Hepatocyte (in vitro differentiated cells): ENCODE measurements around the gene MARCOL. TPM values are rescaled to one million over a fixed set of nuclear protein-coding genes. Genes with fewer than 3 reads are reported as not detected.

Experiments used
- DNase-seq: peaks from one replicate; pipeline ENCODE4 v3.0.0-alpha.2; 2016; ENCODE audit warnings: low spot score
- H2AFZ ChIP-seq: fragments of 200-600 bp; sonication (generic); 2 replicates; pipeline ENCODE4 v1.6.0; 2016; ENCODE audit warnings: antibody characterized with exemption, mild to moderate bottlenecking
- H3K27ac ChIP-seq: fragments of 200-600 bp; sonication (generic); 2 replicates; pipeline ENCODE4 v1.5.1; 2016; ENCODE audit warnings: mild to moderate bottlenecking
- H3K27me3 ChIP-seq: fragments of 200-600 bp; sonication (generic); 2 replicates; pipeline ENCODE4 v1.6.1; 2016
- H3K36me3 ChIP-seq: fragments of 200-600 bp; sonication (generic); replicated peaks from 2 replicates; pipeline ENCODE4 v1.5.1; 2016; ENCODE audit warnings: low read depth; ENCODE audit not compliant: insufficient read depth
- H3K4me1 ChIP-seq: fragments of 200-600 bp; sonication (generic); 2 replicates; pipeline ENCODE4 v1.5.1; 2016; ENCODE audit warnings: mild to moderate bottlenecking, moderate library complexity; ENCODE audit not compliant: insufficient read depth
- H3K4me2 ChIP-seq: fragments of 200-600 bp; sonication (generic); 2 replicates; pipeline ENCODE4 v1.6.0; 2016
- H3K4me3 ChIP-seq: fragments of 200-600 bp; sonication (generic); 2 replicates; pipeline ENCODE4 v1.5.1; 2016; ENCODE audit warnings: mild to moderate bottlenecking
- H3K79me2 ChIP-seq: fragments of 200-600 bp; sonication (generic); 2 replicates; pipeline ENCODE4 v1.6.0; 2017; ENCODE audit warnings: mild to moderate bottlenecking
- H3K9me2 ChIP-seq: fragments of 200-600 bp; sonication (generic); replicated peaks from 2 replicates; pipeline ENCODE4 v1.6.0; 2017; ENCODE audit warnings: mild to moderate bottlenecking; ENCODE audit not compliant: insufficient read depth
- H3K9me3 ChIP-seq: fragments of 200-600 bp; sonication (generic); 2 replicates; pipeline ENCODE4 v1.5.1; 2016; ENCODE audit warnings: low read depth, mild to moderate bottlenecking
- H4K20me1 ChIP-seq: fragments of 200-600 bp; sonication (generic); 2 replicates; pipeline ENCODE4 v1.6.0; 2016; ENCODE audit warnings: mild to moderate bottlenecking; ENCODE audit not compliant: insufficient read depth, poor library complexity, severe bottlenecking
- EZH2 ChIP-seq: fragments of 200-600 bp; sonication (generic); IDR thresholded peaks from 2 replicates; pipeline ENCODE4 v1.6.1; 2016; ENCODE audit warnings: antibody characterized with exemption, mild to moderate bottlenecking, borderline replicate concordance
- EZH2phosphoT487 ChIP-seq: fragments of 200-600 bp; sonication (generic); IDR thresholded peaks from one replicate; pipeline ENCODE4 v1.6.1; 2018; ENCODE audit warnings: antibody characterized with exemption, mild to moderate bottlenecking, low read depth, moderate library complexity; ENCODE audit not compliant: unreplicated experiment, severe bottlenecking
- WGBS: methylation state at CpG from one replicate; pipeline ENCODE4 v1.1.6; 2016; ENCODE audit warnings: low lambda C conversion rate; ENCODE audit errors: missing lambda C conversion rate; 5-methylcytosine and 5-hydroxymethylcytosine counted together
- polyA plus RNA-seq: library from polyadenylated mRNA; unstranded; fragments of >200 nt; fragmentation: Nextera tagmentation; extraction: Ambion mirVana; gene quantifications from 2 replicates; pipeline ENCODE4 v1.2.1, GENCODE V29; 2016
- total RNA-seq: library from RNA; depleted of rRNA; stranded (reverse); fragments of >200 nt; gene quantifications from 2 replicates; pipeline ENCODE4 v1.2.3, GENCODE V29; 2014
- TF ChIP-seq, protein P1 (sequence below): fragments of 200-600 bp; sonication (generic); IDR thresholded peaks from 2 replicates; pipeline ENCODE4 v1.5.1; 2016; ENCODE audit warnings: antibody characterized with exemption, mild to moderate bottlenecking; ENCODE audit not compliant: poor library complexity

The MARCOL gene
- total and polyA plus RNA-seq, 2 experiments from 2014 or later = not detected

DNA sequence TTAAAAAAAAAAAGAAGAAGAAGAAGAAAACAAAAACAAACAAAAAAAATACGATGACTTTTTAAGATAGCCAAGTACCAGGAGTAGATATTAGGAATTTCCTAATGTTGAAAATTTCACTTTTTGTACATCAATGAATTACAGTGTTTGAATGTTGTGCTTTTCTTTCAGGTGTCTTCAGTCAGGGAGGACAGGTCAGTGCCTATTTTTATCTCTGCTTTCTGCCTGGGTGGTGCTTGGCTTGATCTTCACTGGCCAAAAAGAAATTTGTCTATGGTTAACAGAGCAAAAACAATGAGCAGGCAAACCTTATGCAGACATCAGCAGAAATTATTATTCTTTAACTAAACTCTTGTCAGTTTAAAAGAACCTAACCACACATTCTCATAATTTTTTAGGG lies 32.5 kb upstream of the MARCOL start:
- Histone ChIP-seq H2AFZ (no peak overlapping the region), H3K9me3 (no peaks in the 10 kb centered on the region), H3K4me1 (no peaks in the 10 kb centered on the region), H3K27me3 (no peaks in the 10 kb centered on the region), H3K4me2 (no peak overlapping the region), H3K36me3 (no peaks in the 10 kb centered on the region), H3K4me3 (no peak overlapping the region), H4K20me1 (no peaks in the 10 kb centered on the region), H3K27ac (no peak overlapping the region), H3K79me2 (no peaks in the 10 kb centered on the region), H3K9me2 (no peaks in the 10 kb centered on the region)
- no peak for DNase-seq
- 74% methylated on average over 1 of the region's 1 CpG for WGBS
- TF ChIP-seq EZH2 (no peak), EZH2phosphoT487 (no peak)
- TF ChIP-seq, protein P1, sequence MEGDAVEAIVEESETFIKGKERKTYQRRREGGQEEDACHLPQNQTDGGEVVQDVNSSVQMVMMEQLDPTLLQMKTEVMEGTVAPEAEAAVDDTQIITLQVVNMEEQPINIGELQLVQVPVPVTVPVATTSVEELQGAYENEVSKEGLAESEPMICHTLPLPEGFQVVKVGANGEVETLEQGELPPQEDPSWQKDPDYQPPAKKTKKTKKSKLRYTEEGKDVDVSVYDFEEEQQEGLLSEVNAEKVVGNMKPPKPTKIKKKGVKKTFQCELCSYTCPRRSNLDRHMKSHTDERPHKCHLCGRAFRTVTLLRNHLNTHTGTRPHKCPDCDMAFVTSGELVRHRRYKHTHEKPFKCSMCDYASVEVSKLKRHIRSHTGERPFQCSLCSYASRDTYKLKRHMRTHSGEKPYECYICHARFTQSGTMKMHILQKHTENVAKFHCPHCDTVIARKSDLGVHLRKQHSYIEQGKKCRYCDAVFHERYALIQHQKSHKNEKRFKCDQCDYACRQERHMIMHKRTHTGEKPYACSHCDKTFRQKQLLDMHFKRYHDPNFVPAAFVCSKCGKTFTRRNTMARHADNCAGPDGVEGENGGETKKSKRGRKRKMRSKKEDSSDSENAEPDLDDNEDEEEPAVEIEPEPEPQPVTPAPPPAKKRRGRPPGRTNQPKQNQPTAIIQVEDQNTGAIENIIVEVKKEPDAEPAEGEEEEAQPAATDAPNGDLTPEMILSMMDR = no peak

DNA sequence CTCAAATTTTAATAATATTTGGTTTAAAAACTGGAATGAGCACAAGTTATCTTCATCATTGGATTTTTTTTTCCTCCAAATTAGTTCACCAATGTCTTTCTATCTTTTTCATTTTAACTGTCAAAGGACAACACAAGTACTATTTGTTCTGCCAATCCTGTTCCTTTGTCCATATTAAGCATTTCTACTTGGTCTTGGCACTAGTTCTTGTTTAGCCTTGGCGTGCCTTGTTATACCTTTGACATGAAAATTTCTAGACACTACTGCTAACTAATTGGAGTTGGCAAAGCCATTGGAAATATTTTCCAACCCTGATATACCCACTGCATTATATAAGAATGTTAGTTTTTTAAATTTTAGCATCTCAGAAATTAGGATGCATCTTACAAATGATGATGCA lies 31.7 kb upstream of the MARCOL start:
- H3K9me3 ChIP-seq = no peaks in the 10 kb centered on the region
- no peaks in the 10 kb centered on the region for H3K4me1 ChIP-seq
- H3K27me3 ChIP-seq = no peaks in the 10 kb centered on the region
- H3K4me2 ChIP-seq = no peak overlapping the region
- H3K27ac ChIP-seq = no peak overlapping the region
- H2AFZ ChIP-seq = no peak overlapping the region
- 95% methylated on average over 1 of the region's 1 CpG for WGBS
- no peaks in the 10 kb centered on the region for H3K36me3 ChIP-seq
- no peak for DNase-seq
- no peaks in the 10 kb centered on the region for H3K79me2 ChIP-seq
- H3K9me2 ChIP-seq = no peaks in the 10 kb centered on the region
- H3K4me3 ChIP-seq = no peak overlapping the region
- no peak for TF ChIP-seq EZH2phosphoT487
- TF ChIP-seq, protein P1 = no peak
- TF ChIP-seq EZH2 = no peak
- no peaks in the 10 kb centered on the region for H4K20me1 ChIP-seq

DNA sequence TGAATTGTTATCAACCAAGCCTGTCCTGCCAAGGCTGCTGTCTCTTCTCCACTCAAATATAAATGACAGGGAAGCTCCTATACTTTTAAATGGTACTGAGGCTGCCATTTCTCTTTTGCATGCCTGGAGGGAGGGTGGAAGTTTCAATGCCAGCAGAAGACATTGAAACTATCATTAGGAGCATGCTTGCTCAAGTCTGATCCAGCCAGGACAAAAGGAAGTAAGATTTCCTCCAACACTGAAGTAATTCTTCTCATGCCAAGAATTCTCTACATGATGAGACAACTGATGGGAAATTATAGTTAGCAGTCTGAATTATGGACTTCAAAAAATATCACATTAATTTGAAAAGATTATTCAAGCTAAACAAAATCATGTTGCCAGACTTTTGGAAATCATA lies 30.1 kb upstream of the MARCOL start:
- Histone ChIP-seq H3K79me2 (no peaks in the 10 kb centered on the region), H3K9me3 (no peaks in the 10 kb centered on the region), H3K9me2 (no peaks in the 10 kb centered on the region), H4K20me1 (no peaks in the 10 kb centered on the region), H3K4me1 (no peaks in the 10 kb centered on the region), H3K4me3 (no peak overlapping the region), H3K4me2 (no peak overlapping the region), H3K27me3 (no peaks in the 10 kb centered on the region), H3K27ac (no peak overlapping the region), H2AFZ (no peak overlapping the region), H3K36me3 (no peaks in the 10 kb centered on the region)
- DNase-seq = no peak
- no peak for TF ChIP-seq EZH2

DNA sequence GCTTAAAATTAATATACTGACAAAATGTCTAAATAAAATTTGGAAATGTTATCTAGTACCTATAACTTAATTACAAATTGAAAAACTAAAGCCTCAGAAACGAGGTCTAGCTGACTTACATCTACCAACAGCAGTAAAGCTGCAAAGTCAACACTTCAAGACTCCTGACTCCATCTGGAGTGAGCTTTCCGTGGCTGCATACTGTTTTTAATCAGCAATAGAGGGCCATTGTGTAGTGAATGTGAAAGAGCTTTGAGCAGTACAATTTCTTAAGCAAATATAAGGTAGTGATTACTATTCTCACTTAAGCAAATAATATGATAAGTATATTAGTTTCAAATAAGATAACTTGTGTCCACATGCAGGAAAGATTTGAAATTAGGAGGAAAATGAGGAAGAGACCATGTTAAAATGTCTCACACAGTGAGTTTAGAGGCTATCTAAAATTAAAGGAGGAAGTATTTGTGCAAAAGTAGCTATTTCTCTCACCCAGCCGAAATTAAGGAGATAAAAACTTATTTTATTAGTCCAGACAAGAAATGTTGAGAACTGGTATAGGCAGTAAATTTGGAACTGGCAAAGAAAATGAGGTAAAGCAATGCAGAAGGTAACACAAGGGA lies 29.1 kb upstream of the MARCOL start:
- no peak overlapping the region for H2AFZ ChIP-seq
- H3K9me2 ChIP-seq = no peaks in the 10 kb centered on the region
- no peak overlapping the region for H3K27ac ChIP-seq
- no peak overlapping the region for H3K4me3 ChIP-seq
- no peaks in the 10 kb centered on the region for H3K79me2 ChIP-seq
- no peak overlapping the region for H3K4me2 ChIP-seq
- H4K20me1 ChIP-seq = no peaks in the 10 kb centered on the region
- TF ChIP-seq EZH2 (no peak), EZH2phosphoT487 (no peak)
- TF ChIP-seq, protein P1 = no peak
- no peaks in the 10 kb centered on the region for H3K27me3 ChIP-seq
- H3K4me1 ChIP-seq = no peaks in the 10 kb centered on the region
- no peaks in the 10 kb centered on the region for H3K36me3 ChIP-seq
- no peaks in the 10 kb centered on the region for H3K9me3 ChIP-seq
- WGBS = 44% methylated on average over 3 of the region's 3 CpGs
- peak; percentile 16 for DNase-seq
